Breast epithelium (tissue), 4 donors: ENCODE results near the gene CHKA. TPM values are rescaled to one million over a fixed set of nuclear protein-coding genes. Genes with fewer than 3 reads are reported as not detected.

Experiments used
- DNase-seq, 2 donors: peaks; one replicate each; pipeline ENCODE4 v3.0.0-alpha.2; 2019; ENCODE audit warnings: low spot score in 2 of 2
- H3K27ac ChIP-seq, 2 donors: fragments of 200-600 bp; sonication (generic) in 1 of 2; one replicate each; pipeline ENCODE4 v1.5.1; 2016 to 2019; ENCODE audit warnings: mild to moderate bottlenecking in 1 of 2
- H3K27me3 ChIP-seq, 2 donors: fragments of 200-600 bp; sonication (generic) in 1 of 2; one replicate each; pipeline versions ENCODE4 v1.5.1 to v1.6.0; 2017 to 2019; ENCODE audit warnings: control low read depth in 1 of 2, mild to moderate bottlenecking in 1 of 2
- H3K36me3 ChIP-seq: fragments of 200-600 bp; one replicate; pipeline ENCODE4 v1.5.1; 2019
- H3K4me1 ChIP-seq, 2 donors: fragments of 200-600 bp; sonication (generic); one replicate each; pipeline ENCODE4 v1.5.1; 2016 to 2019; ENCODE audit warnings: control low read depth in 1 of 2
- H3K4me3 ChIP-seq, 3 donors: fragments of 200-600 bp; sonication (generic); 1 replicate in 2 of 3; 2 replicates in 1 of 3; pipeline ENCODE4 v1.5.1; 2016 to 2019; ENCODE audit warnings: mild to moderate bottlenecking in 3 of 3, moderate library complexity in 2 of 3
- H3K9me3 ChIP-seq, 2 donors: fragments of 200-600 bp; sonication (generic) in 1 of 2; one replicate each; pipeline ENCODE4 v1.5.1; 2016 to 2019; ENCODE audit warnings: control low read depth in 1 of 2
- POLR2A ChIP-seq: fragments of 450-650 bp; IDR thresholded peaks from one replicate; pipeline ENCODE4 v1.6.1; 2016; ENCODE audit warnings: antibody characterized with exemption, mild to moderate bottlenecking, moderate library complexity
- POLR2AphosphoS5 ChIP-seq, 3 donors: sonication (generic); formaldehyde crosslinking; IDR thresholded peaks; one replicate each; pipeline ENCODE4 v1.6.1; 2017; ENCODE audit warnings: antibody characterized with exemption in 3 of 3
- intact Hi-C: fragments of 100-400 bp; cut with DNase I; formaldehyde crosslinking; loops from one replicate; pipeline ENCODE4 v1.15.1; 2023; ENCODE audit warnings: low total_unique reads
- total RNA-seq, 3 donors: library from RNA; depleted of rRNA; stranded (reverse); fragments of >200 nt; gene quantifications; one replicate each; pipeline ENCODE4 v1.1.0, GENCODE V29; 2016
- TF ChIP-seq, protein P1 (sequence below), 3 donors: fragments of 450-650 bp; IDR thresholded peaks; one replicate each; pipeline ENCODE4 v1.5.1; 2016 to 2017; ENCODE audit warnings: antibody characterized with exemption in 3 of 3, mild to moderate bottlenecking in 3 of 3, moderate library complexity in 3 of 3

CHKA gene
- total RNA-seq, 3 donors from 2014 or later, result 52.1 to 73.0 (median 71.7) TPM

DNA sequence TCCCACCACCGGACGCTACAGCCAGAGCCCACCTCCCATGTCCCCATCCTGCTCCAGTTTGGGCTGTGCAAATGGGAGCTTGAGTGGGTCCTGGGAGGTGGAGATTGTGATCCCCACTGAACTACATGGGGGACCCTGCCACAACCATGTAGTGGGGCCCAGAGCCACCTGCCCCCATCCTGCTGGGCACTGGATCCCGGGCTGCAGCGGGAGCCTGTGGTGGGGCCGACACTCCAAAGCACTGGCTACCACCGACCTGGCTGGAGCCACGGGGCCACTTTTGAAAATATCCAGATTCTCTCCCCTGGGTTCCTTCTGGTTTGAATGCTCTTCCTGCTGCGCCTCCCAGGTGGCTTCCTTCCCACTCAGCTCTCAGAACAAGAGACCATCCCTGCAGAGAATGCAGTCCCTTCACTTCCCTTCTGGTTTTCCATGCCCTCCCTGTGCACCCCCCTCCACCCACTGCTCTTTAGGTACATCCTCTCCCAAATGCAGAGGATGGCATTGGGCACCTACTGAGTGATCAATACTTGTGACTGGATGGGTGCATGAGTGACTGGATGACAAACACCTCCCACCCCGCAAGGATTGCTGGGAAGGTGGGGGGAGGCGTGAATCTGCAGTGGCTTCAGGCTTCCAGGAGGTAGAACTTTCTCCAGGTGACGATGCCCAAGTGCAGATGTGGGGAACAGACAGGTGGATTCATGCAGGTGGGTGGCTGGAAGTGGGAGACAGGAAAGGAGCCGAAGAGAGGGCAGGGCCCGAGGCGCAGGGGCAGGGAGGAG, 116.4 kb downstream of the CHKA start:
- Histone ChIP-seq H3K4me1 (peaks cover 1% of the 10 kb centered on the region in 2 donors), H3K9me3 (no peaks in the 10 kb centered on the region), H3K4me3 (peak overlapping the region; percentile 81 to 85 (median 81)), H3K27ac (peak overlapping the region in 1 of 2 donors; percentile 80), H3K27me3 (no peaks in the 10 kb centered on the region), H3K36me3 (no peaks in the 10 kb centered on the region)
- no peak for DNase-seq
- TF ChIP-seq, protein P1, sequence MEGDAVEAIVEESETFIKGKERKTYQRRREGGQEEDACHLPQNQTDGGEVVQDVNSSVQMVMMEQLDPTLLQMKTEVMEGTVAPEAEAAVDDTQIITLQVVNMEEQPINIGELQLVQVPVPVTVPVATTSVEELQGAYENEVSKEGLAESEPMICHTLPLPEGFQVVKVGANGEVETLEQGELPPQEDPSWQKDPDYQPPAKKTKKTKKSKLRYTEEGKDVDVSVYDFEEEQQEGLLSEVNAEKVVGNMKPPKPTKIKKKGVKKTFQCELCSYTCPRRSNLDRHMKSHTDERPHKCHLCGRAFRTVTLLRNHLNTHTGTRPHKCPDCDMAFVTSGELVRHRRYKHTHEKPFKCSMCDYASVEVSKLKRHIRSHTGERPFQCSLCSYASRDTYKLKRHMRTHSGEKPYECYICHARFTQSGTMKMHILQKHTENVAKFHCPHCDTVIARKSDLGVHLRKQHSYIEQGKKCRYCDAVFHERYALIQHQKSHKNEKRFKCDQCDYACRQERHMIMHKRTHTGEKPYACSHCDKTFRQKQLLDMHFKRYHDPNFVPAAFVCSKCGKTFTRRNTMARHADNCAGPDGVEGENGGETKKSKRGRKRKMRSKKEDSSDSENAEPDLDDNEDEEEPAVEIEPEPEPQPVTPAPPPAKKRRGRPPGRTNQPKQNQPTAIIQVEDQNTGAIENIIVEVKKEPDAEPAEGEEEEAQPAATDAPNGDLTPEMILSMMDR (IDR thresholded peaks at IDR 0.05), result no peak
- TF ChIP-seq POLR2AphosphoS5 (IDR thresholded peaks at IDR 0.05), result no peak
- no peak for TF ChIP-seq POLR2A
- intact Hi-C loops, result no loop called here

DNA sequence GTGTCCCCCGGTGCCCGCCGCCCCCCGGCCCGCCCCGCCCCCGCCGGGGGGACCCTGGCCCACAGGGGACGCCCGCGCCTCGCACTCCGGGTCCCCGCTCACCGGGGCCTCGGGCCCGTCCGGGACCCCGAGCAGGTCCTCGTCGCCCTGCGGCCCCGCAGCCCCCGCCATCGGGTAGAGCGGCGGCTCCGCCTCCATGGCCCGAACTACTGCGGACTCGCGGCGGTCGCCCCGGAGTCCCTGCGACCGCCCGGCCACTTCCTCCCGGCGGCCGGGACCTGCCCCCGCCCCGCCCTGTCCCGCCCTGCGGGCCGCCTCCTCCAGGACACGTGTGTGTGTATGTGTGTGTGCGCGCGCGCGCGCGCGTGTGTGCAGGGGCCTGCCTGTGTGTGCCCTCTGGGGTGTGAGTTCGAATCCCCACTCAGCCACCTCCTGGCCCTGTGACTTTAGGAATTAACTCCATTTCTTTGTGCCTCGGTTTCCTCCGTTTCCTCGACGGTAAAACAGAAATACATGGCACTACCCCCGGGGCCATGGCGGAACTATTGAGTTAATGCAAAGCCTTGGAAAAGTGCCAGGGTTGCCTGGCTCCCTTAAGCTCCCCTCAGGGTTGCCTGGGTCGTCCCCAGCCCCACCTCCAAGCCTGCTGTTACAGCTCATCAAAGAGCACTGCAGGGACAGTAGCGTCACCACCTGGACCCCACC, 117.2 kb downstream of the CHKA start, which contains the start of gene UNC93B1:
TSS of gene UNC93B1 (minus strand) at position 252 of the 705 bp plus-strand sequence. CDS start at position 198, 54 bp downstream.
- no peaks in the 10 kb centered on the region for H3K9me3 ChIP-seq

DNA sequence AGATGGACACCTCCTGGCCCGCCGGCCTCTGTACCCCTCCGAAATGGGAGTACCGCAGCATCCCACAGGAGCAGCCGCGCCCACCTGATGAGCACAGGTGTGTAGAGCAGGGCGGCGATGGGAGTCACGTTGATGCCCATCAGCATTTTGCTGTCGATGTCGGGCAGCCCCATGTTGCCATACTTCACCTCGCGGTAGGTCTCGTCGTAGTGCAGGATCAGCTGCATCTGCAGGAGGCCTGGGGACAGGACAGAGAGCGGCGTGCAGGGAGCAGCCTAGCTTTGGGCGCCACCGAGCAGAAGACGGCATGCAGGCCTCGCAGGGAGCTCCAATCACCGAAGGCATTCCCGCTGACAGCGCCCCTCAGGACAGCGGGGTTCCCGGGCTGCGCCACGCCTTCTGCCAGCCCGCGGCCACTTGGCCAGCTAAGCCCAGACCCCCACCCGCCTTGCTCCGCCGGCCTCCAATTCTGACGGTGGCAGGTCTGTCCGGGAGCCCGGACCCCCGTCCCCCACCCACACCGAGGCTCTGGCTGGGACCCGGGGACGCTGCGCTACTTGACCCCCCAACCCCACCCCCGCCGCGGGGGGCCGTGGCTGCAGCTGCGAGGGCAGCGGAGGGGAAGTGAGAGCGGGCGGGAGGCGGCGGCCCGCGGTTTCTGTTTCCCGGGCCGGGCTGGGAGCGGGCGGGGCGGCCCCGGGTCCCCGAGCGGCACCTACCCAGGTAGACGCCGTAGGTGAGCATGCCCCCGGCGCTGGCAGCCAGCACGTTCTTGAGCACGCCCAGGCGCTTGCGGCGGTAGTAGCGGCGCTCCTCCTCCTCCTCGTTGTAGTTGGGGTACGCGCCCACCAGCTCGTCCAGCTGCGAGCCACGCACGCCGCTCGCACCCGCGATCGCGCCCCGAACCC, 118.0 kb downstream of the CHKA start:
- Histone ChIP-seq H3K4me1 (no peaks in the 10 kb centered on the region), H3K27ac (peak overlapping the region; percentile 80 to 84), H3K27me3 (no peaks in the 10 kb centered on the region), H3K4me3 (peak overlapping the region; percentile 81 to 85 (median 81)), H3K9me3 (no peaks in the 10 kb centered on the region), H3K36me3 (no peaks in the 10 kb centered on the region)
- DNase-seq, result no peak
- TF ChIP-seq, protein P1 (IDR thresholded peaks at IDR 0.05), result no peak
- TF ChIP-seq POLR2AphosphoS5 (IDR thresholded peaks at IDR 0.05) (no peak), POLR2A (no peak)
- intact Hi-C loops, result no loop called here

More for the DNA sequence above, 117.2 kb downstream of the CHKA start, which contains the start of gene UNC93B1:
- Histone ChIP-seq H3K27ac (peak within 1 kb of the TSS; percentile 80 to 84), H3K4me1 (no peaks in the 10 kb centered on the region), H3K4me3 (peak within 1 kb of the TSS; percentile 81 to 85 (median 81)), H3K36me3 (no peaks in the 10 kb centered on the region), H3K27me3 (no peaks in the 10 kb centered on the region)
- TF ChIP-seq, protein P1 (IDR thresholded peaks at IDR 0.05), result no peak
- TF ChIP-seq POLR2A (no peak), POLR2AphosphoS5 (IDR thresholded peaks at IDR 0.05) (peak in 2 of 3 donors; percentile 14 to 48)
- peak; percentile 76 to 79 for DNase-seq
- intact Hi-C loops, result no loop called here

Other genes starting within 250 kb of the CHKA start
- gene UNC93B1, start 117.3 kb downstream of the CHKA start, total RNA-seq, result 10 to 100 TPM; 40.3 to 63.7 (median 49.8) TPM
- gene ALDH3B1, start 111.1 kb downstream of the CHKA start, total RNA-seq, result 10 to 100 TPM in 2 of 3 donors, 1 to 10 TPM in 1; 9.8 to 26.4 (median 20.6) TPM
- gene NDUFS8, start 90.7 kb downstream of the CHKA start, total RNA-seq, result 100 to 1,000 TPM; 105 to 117 (median 117) TPM
- 100 to 1,000 TPM in 1 of 3 donors, 10 to 100 TPM in 2; 71.4 to 135 (median 90.3) TPM for gene TCIRG1, start 82.4 kb downstream of the CHKA start, total RNA-seq
- gene KMT5B, start 91.9 kb upstream of the CHKA start, total RNA-seq, result 10 to 100 TPM; 35.2 to 74.6 (median 43.9) TPM
- gene C11orf24, start 150.6 kb upstream of the CHKA start, total RNA-seq, result 10 to 100 TPM; 11.4 to 22.7 (median 12.5) TPM
- 10 to 100 TPM; 23.6 to 48.8 (median 24.5) TPM for gene LRP5, start 191.2 kb upstream of the CHKA start, total RNA-seq